Medulla oblongata (tissue), 1 donor: Measurements from ENCODE around the gene IL21R.

Experiments used
- DNase-seq: peaks from one replicate; pipeline ENCODE4 v3.0.0-alpha.2; 2015; ENCODE audit errors: extremely low spot score

Gene IL21R

GRCh38 chr16:27401768-27402568, at the start of gene IL21R:
Gene IL21R (plus strand): TSS chr16:27402174. CDS start chr16:27430072, 27,898 bp downstream.
- DNase-seq = peak; percentile 38

- DNase-seq = no peak
Measured at GRCh38 chr16:27353853-27354252, 48.1 kb upstream of the IL21R start.

GRCh38 chr16:27355610-27356009, 46.4 kb upstream of the IL21R start:
- DNase-seq = peak; percentile 20

- DNase-seq = no peak
Measured at GRCh38 chr16:27356794-27357193, 45.2 kb upstream of the IL21R start.

GRCh38 chr16:27359051-27359450, 42.9 kb upstream of the IL21R start:
- DNase-seq = no peak

GRCh38 chr16:27359615-27360014, 42.4 kb upstream of the IL21R start:
- DNase-seq = no peak

GRCh38 chr16:27361987-27362386, 40.0 kb upstream of the IL21R start:
- no peak for DNase-seq

DNA sequence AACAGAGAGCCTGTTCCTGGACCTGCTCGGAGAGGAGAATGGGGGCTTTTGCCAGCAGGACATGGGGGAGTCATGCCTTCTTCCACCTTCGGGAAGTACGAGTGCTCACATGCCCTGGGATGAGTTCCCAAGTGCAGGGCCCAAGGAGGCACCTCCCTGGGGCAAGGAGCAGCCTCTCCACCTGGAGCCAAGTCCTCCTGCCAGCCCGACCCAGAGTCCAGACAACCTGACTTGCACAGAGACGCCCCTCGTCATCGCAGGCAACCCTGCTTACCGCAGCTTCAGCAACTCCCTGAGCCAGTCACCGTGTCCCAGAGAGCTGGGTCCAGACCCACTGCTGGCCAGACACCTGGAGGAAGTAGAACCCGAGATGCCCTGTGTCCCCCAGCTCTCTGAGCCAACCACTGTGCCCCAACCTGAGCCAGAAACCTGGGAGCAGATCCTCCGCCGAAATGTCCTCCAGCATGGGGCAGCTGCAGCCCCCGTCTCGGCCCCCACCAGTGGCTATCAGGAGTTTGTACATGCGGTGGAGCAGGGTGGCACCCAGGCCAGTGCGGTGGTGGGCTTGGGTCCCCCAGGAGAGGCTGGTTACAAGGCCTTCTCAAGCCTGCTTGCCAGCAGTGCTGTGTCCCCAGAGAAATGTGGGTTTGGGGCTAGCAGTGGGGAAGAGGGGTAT, 39.3 kb upstream of the IL21R start:
- DNase-seq = no peak

GRCh38 chr16:27363246-27363632, 38.7 kb upstream of the IL21R start:
- no peak for DNase-seq

DNA sequence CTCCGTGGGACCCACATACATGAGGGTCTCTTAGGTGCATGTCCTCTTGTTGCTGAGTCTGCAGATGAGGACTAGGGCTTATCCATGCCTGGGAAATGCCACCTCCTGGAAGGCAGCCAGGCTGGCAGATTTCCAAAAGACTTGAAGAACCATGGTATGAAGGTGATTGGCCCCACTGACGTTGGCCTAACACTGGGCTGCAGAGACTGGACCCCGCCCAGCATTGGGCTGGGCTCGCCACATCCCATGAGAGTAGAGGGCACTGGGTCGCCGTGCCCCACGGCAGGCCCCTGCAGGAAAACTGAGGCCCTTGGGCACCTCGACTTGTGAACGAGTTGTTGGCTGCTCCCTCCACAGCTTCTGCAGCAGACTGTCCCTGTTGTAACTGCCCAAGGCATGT, 38.2 kb upstream of the IL21R start:
- DNase-seq = no peak

DNA sequence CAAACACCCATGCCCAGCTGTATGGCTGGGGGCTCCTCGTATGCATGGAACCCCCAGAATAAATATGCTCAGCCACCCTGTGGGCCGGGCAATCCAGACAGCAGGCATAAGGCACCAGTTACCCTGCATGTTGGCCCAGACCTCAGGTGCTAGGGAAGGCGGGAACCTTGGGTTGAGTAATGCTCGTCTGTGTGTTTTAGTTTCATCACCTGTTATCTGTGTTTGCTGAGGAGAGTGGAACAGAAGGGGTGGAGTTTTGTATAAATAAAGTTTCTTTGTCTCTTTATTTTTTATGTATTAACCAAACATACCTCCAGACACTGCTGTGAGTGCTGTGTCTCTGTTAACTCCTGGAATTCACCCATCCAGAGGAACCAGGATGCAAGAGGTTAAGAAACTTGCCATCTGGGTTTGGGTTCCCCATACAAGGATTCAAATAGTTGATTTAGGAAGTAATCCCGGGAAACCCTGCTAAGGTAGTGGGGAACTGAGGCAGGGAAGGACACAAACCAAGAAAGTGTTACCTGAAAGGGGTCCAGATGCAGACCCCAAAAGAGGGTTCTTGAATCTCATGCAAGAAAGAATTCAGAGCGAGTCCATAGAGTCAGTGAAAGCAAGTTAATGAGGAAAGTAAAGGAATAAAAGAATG, 37.4 kb upstream of the IL21R start:
- no peak for DNase-seq

GRCh38 chr16:27365142-27366089, 36.6 kb upstream of the IL21R start:
- DNase-seq = no peak

DNA sequence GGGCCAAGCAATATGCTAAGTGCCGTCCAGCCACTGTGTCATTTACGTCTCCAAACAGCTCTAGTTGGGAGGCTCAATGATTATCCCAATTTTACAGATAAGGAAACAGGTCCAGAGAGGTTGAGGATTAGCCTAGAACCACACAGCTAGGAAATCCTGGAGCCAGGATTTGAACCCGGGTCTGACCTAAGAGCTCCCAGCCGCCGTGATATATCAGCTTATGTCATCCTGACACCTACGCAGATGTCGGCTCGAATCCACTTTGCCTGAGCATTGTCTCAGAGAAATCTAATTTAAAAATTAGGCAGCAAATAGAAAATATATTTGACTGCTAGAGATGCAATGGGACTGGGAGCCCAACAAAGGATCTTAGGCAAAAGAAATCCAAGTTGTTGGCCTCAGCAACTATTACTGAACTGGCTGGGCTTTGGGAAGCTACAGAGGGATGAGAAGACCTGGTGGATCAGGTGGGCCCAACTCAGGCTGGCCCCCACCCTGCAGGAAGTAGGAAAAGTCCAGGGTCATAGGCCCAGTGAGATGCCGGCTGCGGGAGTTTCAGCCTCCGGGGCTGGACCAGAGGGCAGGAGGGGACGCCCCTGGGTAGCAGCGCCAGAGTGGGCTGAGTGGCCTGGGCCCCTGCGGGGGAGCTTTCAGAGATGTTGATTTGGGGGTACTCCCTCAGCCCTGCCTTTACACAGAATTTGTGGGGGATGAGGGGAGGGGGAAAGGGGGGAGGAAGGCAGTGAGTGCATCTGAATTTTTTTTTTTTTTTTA, 35.1 kb upstream of the IL21R start:
- no peak for DNase-seq

- DNase-seq = peak; percentile 71
Measured at GRCh38 chr16:27367461-27368357, 34.3 kb upstream of the IL21R start.

DNA sequence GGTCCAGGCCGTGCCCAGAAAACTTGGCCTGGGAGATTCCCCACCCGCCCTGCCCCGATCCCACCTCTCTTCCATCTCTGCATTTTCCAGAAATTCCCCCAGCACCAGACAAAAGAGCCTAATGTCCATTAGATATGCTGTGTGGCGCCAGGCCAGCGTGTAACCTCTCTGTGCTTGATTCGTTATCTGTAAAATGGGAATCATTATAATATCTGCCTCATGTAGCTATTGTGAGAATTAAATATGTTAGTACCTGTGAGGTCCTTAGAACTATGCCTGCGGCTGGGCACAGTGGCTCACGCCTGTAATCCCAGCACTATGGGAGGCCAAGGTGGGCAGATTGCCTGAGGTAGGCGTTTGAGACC, 33.6 kb upstream of the IL21R start:
- no peak for DNase-seq

DNA sequence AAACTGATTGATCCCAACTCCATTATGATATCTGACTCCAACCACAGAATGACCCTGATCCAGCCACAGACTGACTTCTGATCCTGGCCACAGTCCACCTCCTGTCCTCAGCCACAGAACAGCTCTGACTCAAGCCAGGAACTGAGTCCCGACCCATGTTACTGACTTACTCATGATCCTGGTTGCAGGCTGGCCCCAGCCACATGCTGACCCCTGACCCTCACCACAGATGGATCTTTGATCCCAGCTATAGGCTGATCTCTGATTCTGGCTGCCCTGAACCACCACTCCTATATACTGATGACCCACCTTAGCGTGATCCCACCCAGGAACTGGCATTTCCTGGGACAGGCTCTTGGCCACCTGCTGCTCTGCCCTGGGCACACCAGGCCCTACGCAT, 32.2 kb upstream of the IL21R start:
- no peak for DNase-seq

- no peak for DNase-seq
Measured at GRCh38 chr16:27370318-27370717, 31.7 kb upstream of the IL21R start.

- DNase-seq = no peak
Measured at GRCh38 chr16:27373312-27373711, 28.7 kb upstream of the IL21R start.

GRCh38 chr16:27374221-27374803, 27.7 kb upstream of the IL21R start:
- peak; percentile 68 for DNase-seq
